HG03025 (cell line): Measurements from ENCODE around the gene ZNF628.
"Not testable (repeated sequence)": the region's sequence is repeated elsewhere in the genome, so short reads cannot be mapped to it uniquely, and the experiment has no call there.

Experiments used
- ATAC-seq: cut with Tn5 transposase; IDR thresholded peaks from one replicate; pipeline ENCODE4 v1.9.1; 2021; ENCODE audit warnings: mild to moderate bottlenecking, moderate library complexity; ENCODE audit not compliant: unreplicated experiment, low FRiP score

The ZNF628 gene

DNA sequence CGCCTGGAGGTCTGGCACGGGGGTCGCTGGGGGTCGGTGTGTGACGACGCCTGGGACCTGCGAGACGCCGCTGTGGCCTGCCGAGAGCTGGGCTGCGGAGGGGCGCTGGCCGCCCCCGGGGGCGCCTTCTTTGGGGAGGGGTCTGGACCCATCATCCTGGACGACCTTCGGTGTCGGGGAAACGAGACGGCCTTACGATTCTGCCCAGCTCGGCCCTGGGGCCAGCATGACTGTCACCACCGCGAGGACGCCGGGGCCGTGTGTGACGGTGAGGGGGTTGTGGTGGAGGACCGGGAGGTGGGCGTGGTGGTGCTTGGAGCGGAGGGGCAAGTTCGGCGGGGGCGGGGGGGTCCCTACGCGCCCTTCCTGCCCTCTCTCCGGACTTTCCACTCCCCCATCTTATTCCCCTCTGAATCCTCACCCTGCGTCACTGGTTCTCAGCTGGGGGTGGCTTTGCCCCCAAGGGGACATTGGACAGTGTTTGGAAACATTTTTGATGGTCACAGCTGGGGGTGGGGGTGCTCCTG is 17.3 kb downstream of the ZNF628 start:
- ATAC-seq = no peak

DNA sequence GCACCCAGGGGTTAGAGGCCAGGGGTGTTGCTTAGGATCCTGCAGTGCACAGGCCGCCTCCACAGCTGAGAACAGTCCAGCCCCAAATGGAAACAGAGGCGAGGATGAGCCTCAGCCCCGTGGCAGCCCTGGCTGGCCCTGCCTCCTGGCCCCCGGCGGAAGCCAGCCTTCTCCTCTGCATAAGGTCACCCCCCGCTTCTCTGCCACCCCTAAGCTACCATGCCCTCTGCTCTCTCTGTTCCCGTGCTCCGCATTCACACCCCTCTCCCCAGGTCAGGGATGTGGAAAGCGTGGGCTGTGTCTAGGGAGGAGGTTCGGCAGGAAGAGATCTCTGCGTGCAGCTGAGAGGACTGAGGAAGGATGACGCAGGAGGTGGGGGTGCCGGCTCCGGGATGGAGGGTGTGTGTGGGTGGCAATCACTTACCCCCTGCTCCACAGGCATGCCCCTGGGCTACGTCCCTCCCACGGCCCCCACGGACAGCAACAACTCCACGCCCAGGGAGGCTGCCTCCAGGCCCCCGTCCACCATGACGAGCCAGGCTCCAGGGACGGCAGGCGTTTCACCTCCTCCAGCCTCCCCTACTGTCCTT is 17.9 kb downstream of the ZNF628 start:
- no peak for ATAC-seq

DNA sequence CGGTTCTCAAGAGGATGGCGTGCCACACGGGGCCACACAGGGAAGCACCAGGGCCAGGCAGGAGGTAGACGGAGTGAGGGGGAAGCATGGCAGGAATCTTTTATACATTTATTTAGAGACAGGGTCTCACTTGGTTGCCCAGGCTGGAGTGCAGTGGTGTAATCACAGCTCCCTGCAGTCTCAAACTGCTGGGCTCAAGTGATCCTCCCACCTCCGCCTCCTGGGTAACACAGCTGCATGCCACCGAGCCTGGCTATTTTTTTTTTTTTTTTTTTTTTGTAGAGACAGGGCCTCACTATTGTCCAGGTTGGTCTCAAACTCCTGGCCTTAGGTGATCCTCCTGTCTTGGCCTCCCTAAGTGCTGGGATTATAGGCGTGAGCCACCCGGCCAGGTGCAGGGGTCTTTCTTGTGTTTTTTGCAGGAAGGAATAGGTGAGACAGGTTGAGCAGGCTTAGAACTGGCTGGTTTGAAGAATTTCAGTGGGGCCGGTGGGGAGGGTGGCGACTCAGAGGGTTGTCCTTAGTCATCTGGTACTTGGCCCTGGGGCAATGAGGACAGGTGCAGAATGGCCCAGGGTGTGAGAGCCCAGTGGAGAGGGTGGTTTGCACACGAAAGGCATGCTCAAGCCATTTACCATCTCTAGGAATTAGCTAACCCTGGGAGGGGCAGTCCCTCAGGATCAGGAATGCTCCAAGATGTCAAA is 19.4 kb downstream of the ZNF628 start:
- ATAC-seq = no peak

DNA sequence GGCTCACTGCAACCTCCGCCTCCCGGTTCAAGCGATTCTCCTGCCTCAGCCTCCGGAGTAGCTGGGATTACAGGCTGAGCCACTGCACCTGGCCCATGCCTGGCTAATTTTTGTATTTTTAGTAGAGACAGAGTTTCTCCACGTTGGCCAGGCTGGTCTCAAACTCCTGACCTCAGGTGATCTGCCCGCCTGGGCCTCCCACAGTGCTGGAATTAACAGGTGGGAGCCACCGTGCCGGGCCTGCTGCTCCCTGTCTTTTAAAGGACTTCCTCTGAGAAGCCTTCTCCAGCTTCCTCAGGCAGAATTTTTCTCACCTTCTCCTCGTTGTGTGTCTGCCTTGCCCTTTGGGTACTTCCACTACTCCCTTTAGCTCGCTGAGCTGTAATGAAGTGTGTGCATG is 20.4 kb downstream of the ZNF628 start:
- ATAC-seq = not testable (repeated sequence)

DNA sequence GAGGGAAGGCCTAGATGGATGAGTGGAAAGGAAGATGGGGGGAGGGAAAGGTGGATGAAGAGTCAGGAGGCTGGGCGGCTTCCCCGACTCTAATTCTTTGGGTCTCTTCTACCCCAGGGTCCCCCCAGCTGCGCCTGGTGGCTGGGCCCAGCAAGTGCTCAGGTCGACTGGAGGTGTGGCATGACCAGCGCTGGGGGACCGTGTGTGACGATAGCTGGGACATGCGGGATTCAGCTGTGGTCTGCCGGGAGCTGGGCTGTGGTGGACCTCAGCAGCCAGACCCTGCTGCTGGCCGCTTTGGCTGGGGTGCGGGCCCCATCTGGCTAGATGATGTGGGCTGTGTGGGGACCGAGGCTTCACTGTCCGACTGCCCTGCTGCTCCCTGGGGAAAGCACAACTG is 21.3 kb downstream of the ZNF628 start:
- ATAC-seq = no peak

DNA sequence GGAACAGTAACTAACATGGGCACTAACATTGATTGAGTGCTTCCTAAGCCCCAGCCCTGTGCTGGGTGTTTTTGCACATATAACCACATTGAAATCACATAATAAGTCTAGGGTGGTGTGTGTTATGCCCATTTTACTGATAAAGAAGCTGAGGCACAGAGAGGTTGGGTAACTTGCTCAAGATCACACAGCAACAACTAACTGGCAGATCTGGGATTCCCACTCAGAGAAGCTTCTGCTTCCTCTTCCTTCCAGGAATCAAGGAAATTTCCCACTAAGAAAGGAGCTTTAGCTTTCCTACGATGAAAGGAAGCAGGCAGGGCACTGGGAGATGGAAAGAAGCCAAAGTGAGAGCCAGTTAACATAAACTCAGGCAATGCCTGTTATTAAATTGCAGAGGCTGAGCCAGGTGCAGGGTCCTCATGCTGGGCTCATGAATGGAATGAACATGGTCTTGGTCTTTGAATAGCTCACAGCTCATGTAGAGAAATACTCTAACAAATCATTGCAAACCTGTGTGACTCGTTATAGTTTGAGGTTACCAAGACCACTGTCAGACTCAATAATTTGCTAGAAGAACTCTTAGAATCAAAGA is 21.9 kb downstream of the ZNF628 start:
- ATAC-seq = no peak

DNA sequence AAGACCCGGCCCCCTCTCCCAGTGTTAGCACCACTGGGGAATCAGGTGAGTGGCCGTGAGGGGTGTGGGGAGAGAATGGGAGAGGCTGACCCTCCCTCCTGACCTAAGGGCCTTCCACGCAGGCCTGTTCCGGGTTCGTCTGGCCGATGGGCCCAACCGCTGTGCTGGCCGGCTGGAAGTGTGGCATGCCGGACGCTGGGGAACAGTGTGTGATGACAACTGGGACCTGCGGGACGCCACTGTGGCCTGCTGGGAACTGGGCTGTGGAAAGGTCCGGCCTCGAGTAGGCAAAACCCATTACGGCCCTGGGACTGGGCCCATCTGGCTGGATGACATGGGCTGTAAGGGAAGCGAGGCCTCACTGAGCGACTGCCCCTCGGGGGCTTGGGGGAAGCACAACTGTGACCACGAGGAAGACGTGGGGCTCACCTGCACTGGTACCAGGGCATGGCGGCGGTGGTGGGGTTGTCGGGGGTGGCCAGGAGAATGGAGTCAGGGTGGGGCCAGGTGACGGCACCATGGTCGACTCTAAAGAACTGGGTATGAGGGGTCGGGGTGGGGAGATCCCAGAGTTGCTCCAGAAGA is 24.0 kb downstream of the ZNF628 start:
- no peak for ATAC-seq

DNA sequence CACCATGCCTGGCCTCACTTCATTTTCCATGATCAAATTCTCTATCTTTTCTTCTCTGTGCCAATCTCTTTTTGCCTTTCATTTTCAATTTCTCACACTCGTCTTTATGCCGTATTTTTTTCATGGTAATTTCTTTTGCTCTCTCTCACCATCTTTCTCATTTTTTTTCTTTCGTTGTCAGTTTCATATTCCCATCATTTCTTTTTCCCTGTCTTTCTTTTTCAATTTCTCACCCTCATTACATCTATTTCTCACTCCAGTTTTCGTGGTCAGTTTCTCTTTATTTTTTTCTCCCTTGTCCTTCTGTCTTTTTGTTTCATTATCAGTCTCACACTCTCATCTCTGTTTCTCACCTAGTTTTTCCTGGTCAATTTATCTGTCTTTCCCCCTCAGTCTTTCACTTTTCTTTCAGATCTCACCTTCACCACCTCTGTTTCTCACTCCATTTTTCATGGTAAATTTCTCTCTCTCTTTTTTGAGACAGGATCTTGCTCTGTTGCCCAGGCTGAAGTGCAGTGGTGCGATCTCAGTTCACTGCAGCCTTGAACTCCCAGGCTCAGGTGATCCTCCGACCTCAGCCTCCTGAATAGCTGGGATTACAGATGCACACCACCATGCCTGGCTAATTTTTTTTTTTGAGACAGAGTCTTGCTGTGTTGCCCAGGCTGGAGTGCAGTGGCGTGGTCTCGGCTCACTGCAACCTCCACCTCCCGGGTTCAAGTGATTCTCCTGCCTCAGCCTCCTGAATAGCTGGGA is 26.0 kb downstream of the ZNF628 start:
- ATAC-seq = no peak

DNA sequence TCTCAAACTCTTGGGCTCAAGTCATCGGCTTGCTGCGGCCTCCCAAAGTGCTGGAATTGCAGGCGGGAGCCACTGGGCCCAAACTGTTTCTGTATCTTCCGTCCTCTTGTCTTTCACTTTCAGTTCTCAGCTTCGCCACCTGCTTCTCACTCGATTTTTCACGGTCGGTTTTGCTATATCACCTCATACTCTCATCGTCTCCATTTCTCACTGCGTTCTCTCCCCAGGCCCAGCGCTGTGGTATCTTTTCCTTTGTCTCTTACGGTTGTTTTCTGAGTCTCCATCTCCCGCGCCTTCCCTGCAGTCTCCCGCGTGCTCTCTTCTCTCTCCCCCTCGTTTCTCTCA is 26.7 kb downstream of the ZNF628 start:
- no peak for ATAC-seq

DNA sequence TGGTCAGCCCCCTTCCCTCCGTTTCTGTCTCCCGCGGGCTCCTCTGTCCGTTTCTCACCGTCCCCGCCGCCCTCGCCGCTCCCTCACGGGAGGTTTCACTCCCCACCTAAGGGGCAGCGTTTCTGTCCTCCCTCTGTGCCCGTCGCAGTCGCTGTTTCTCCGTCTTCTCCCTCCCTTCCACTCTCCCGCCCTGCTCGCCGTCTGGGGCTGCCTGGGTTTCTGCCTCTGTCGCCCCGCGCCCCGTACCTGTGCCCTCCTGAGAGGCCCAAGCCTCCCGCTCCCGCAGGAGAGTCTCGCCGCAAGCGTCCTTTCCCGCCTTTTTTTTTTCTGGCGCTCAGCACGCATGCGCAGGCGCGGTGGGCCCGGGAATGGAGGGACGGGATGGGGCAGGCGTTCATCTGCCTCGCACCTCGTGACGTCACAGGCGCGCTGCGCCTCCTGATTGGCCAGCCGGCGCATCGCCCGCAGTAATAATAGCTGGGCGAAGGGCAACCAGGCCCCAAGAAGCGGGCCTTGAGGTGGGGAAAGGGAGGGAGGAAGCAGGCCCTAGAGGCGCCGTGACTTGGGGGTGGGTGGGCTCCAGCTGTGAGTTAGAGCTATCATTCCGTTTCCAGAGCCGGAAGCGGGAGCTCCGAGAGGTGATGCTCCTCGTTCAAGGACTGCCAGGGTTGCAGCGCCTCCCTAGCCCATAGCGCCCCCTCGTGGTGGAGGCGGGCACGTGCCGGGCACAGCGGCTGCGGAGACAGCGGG is 27.3 kb downstream of the ZNF628 start:
- peak; percentile 85 for ATAC-seq

DNA sequence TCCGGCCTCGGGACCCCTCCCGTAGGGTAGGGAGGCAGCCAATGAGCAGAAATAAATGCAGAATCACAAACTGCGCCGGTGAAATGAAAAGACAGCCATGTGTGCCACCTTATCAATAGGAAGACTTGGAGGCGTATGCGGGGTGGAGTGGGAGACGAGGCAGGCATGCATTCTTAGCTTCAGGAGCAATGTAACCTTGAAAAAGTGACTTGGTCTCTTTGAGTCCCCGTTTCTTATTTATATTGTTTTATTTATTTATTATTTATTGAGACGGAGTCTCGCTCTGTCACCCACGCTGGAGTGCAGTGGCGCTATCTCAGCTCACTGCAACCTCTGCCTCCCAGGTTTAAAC is 27.8 kb downstream of the ZNF628 start:
- no peak for ATAC-seq

DNA sequence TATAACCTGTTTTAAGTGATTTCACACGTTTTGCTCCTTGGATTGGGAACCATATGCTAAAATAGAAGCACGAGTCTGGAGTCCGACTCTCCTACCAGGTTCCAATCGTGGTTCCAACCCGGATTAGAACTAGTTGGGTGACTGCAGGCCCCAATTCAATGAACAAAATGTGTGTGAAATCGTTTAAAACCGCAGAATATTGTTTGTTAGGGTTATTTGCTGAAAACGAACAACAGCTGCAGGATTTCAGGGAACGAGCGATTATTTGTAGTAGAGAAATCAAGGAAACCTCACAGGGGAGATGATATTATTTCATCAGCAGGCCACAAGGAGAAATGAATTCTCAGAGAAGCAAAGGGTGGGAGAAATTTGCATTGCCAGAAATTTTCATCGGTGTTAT is 28.6 kb downstream of the ZNF628 start:
- no peak for ATAC-seq

DNA sequence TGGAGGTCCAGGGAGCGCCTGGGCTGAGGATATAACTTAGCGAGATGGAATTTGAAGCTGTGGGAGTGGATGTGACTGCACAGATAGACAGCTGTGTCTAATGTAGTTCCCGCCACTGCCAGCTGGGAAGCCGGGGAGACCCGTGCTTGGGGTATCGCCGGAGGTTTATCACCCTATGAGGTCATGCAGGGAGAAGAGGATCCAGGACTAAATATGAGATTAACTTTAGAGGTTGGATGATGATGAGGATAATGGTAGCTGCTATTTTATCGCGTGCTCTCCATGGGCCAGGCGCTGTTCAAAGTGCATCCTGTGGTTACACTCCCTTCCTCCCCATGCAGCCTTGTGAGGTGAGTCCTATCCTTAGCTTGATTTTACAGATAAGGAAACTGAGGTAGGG is 31.7 kb downstream of the ZNF628 start:
- no peak for ATAC-seq

DNA sequence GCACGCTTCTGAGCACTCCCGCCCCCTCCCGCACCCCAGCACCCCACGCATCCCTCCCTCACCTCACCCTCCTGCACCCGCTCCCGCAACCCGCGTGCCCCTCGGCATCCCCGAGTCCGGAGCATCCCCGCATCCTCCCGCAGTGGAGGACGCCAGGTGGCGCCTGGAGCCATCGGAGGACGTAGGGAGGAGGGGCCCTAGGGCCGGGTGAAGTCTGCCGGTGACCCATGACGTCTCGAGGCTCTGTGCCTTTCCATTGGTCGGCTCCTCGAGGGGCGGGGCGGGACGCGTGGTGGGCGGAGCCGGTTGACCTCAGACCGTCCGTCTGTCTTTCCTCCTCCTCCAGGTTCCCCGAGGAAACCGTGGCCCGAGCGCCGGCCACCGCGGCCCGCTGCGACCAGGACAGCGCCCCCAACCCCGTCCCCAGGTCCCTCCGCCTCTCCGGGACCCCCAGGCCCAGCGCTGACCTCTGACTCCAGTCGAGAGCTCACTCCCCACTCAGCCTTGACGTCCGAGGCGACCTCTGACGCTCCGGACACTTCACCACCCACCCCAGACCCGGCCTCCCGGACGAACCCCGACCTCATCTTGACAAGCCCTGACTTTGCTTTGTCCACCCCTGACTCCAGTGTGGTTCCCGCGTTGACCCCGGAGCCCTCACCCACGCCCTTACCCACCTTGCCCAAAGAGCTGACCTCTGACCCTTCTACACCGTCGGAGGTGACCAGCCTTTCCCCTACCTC is 40.6 kb downstream of the ZNF628 start:
- peak; percentile 87 for ATAC-seq

DNA sequence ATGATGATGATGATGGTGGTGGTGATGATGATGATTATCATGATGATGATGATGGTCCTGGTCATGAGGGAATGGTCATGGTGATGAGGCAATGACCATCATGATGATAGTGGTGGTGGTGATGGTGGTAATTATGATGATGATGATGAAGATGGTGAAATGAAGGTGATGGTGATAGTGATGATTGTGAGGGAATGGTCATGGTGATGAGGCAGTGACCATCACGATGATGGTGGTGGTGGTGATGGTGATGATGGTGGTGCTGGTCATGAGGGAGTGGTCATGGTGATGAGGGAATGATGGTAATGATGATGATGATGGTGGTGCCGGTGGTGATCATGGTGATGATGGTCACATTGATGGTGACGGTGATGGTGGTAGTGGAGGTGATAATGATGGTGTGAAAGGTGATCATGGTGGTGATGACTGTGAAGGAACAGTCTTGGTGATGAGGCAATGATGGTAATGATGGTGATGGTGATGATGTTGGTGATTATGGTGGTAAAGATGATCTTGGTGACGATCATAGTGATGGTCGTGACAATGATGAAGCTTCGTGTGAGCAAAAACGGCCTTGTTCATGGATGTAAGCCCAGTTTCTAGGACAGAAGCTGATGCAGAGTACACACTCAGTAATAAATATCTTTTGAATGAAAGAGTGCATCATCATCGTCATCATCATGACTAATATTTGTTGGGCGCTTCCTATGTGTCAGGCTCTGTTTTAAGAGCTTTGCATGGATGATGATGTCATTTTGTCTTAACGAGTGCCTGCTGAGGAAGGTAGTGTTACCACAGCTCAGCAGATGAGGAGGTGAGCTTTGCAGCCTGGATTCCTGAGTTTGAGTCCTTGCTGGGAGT is 43.3 kb downstream of the ZNF628 start:
- ATAC-seq = no peak

DNA sequence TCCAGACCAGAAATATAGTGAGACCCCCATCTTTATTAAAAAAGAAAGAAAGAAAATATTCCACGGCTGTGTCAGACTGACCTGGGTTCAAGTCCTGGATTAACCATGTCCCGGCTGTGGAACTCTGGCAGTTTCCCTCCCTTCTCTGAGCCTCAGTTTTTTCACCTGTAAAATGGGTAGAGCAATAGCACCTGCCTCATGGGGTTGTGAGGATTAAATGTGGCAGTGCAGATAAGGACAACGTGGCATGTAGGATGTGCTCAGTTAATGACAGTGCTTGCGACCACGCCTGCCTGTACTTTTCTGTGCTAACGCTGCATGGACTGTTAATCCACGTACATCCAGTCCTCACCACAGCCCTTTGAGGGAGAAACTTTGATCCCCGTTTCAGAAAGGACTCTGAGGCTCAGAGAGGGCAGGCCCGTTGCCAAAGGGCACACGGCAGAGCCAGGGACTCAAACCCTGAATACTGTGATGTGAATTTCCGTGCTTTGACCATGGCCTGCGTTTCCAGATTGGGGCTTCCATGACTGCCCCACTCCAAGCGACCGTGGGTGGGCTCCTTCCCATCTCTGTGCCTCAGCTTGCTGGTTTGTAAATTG is 44.4 kb downstream of the ZNF628 start:
- ATAC-seq = no peak

DNA sequence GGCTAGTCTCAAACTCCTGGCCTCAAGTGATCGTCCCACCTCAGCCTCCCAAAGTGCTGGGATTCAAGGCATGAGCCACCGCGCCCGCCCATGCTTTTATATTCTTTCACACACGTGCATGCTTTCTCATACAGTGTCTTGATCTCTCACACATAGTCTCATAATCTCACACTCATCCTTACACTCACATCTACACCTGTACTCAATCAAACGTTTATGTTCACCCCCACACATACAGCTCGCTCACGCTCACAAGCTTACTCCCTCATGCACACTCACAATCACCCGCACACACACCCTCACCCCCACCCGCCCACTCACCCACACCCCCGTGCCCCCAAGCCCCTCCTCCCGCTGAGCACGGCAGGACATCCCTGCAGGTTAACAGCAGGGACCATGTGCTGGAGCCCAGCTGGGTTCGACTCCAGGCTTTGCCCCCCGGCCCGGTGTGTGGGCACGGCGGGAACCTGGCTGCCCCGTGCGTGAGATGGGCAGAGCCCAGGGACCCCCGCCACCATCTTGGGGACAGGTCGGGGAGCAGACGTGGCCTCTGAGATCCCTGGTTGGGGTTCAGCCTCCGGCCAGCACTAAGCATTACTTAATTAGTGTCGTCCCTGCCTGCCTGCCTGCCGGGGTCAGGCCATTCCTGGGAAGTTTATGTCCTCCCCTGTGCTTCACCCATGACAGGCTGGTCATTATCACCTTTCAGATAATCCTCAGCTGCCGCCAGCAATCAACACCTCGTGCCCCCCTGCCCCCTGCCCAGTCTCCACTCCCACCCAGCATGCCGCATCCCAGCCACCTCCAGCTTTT is 49.1 kb downstream of the ZNF628 start:
- ATAC-seq = no peak
